HG02870 (cell line): ENCODE data around the gene CDKN2D.

Source experiments
- ATAC-seq: cut with Tn5 transposase; IDR thresholded peaks from one replicate; pipeline ENCODE4 v1.9.1; 2021; ENCODE audit warnings: mild to moderate bottlenecking, moderate library complexity; ENCODE audit not compliant: unreplicated experiment

Gene CDKN2D

GRCh38 chr19:10521461-10522171 is 47.2 kb downstream of the CDKN2D start:
- no peak for ATAC-seq

GRCh38 chr19:10520652-10521318 is 48.0 kb downstream of the CDKN2D start:
- no peak for ATAC-seq

GRCh38 chr19:10519421-10519820 is 49.4 kb downstream of the CDKN2D start:
- ATAC-seq = no peak

- ATAC-seq = no peak
Observed at GRCh38 chr19:10518444-10519361, 50.1 kb downstream of the CDKN2D start.

GRCh38 chr19:10517760-10518443 is 50.9 kb downstream of the CDKN2D start:
- ATAC-seq = no peak

GRCh38 chr19:10517361-10517759 is 51.4 kb downstream of the CDKN2D start, which contains the start of gene S1PR5:
S1PR5 (minus strand) TSS chr19:10517447; CDS start chr19:10515011, 2,436 bp downstream.
- no peak for ATAC-seq

GRCh38 chr19:10516671-10517286 is 52.0 kb downstream of the CDKN2D start:
- ATAC-seq = no peak
